ENCODE results near the gene YDJC. TPM values are rescaled to one million over a fixed set of nuclear protein-coding genes. Genes with fewer than 3 reads are reported as not detected.
"Not testable (repeated sequence)": the region's sequence is repeated elsewhere in the genome, so short reads cannot be mapped to it uniquely, and the experiment has no call there.

YDJC gene
- total RNA-seq, 4 donors from 2014 or later, result 10.9 to 42.5 (median 16.0) TPM

GRCh38 chr22:21602579-21602978 is 27.2 kb downstream of the YDJC start:
- Histone ChIP-seq H3K36me3 (no peaks in the 10 kb centered on the region), H3K4me1 (no peaks in the 10 kb centered on the region), H3K9me3 (no peaks in the 10 kb centered on the region), H3K4me3 (no peak overlapping the region), H3K27me3 (no peaks in the 10 kb centered on the region), H3K27ac (no peak overlapping the region)
- no peak for DNase-seq
- no peak for TF ChIP-seq POLR2A (IDR thresholded peaks at IDR 0.05)
- TF ChIP-seq CTCF (IDR thresholded peaks at IDR 0.05), result no peak
- intact Hi-C loops (cut with DNase I; ENCODE audit: low total_unique reads), result no loop called here

GRCh38 chr22:21599053-21599893 is 30.5 kb downstream of the YDJC start:
- Histone ChIP-seq H3K4me3 (no peak overlapping the region), H3K9me3 (no peaks in the 10 kb centered on the region), H3K27ac (no peak overlapping the region), H3K36me3 (no peaks in the 10 kb centered on the region), H3K4me1 (no peaks in the 10 kb centered on the region), H3K27me3 (no peaks in the 10 kb centered on the region)
- TF ChIP-seq CTCF (IDR thresholded peaks at IDR 0.05) (no peak), POLR2A (IDR thresholded peaks at IDR 0.05) (no peak)
- intact Hi-C loops (cut with DNase I; ENCODE audit: low total_unique reads), result no loop called here
- DNase-seq, result no peak

- H3K4me3 ChIP-seq, result no peak overlapping the region
- no peaks in the 10 kb centered on the region for H3K4me1 ChIP-seq
- no peaks in the 10 kb centered on the region for H3K36me3 ChIP-seq
- no peak for DNase-seq
- intact Hi-C loops (cut with DNase I; ENCODE audit: low total_unique reads), result no loop called here
- H3K9me3 ChIP-seq, result no peaks in the 10 kb centered on the region
- TF ChIP-seq CTCF (IDR thresholded peaks at IDR 0.05) (no peak), POLR2A (IDR thresholded peaks at IDR 0.05) (no peak)
- no peaks in the 10 kb centered on the region for H3K27me3 ChIP-seq
- H3K27ac ChIP-seq, result no peak overlapping the region
Observed at GRCh38 chr22:21598302-21598701, 31.5 kb downstream of the YDJC start.

GRCh38 chr22:21596356-21597135 is 33.3 kb downstream of the YDJC start:
- H3K4me1 ChIP-seq; H3K4me3 ChIP-seq; H3K27me3 ChIP-seq; H3K27ac ChIP-seq; H3K9me3 ChIP-seq; H3K36me3 ChIP-seq; DNase-seq; intact Hi-C loops (cut with DNase I; ENCODE audit: low total_unique reads): not testable (repeated sequence)

GRCh38 chr22:21594865-21595452 is 34.9 kb downstream of the YDJC start:
- Histone ChIP-seq H3K9me3 (no peaks in the 10 kb centered on the region), H3K4me1 (peaks cover 0 to 3% of the 10 kb centered on the region in 2 donors), H3K36me3 (no peaks in the 10 kb centered on the region), H3K27me3 (no peaks in the 10 kb centered on the region), H3K4me3 (no peak overlapping the region), H3K27ac (no peak overlapping the region)
- TF ChIP-seq CTCF (IDR thresholded peaks at IDR 0.05), result no peak
- TF ChIP-seq POLR2A (IDR thresholded peaks at IDR 0.05), result no peak
- intact Hi-C loops (cut with DNase I; ENCODE audit: low total_unique reads), result no loop called here
- DNase-seq, result no peak

All from uterus (tissue), 4 donors.